Measurements from ENCODE around the gene KRTAP3-2.

GRCh38 chr17:41012326-41013120 lies 12.8 kb upstream of the KRTAP3-2 start:
- no peak for TF ChIP-seq CTCF (IDR thresholded peaks at IDR 0.05; ENCODE audit: low read length)
- TF ChIP-seq EZH2 (optimal IDR thresholded peaks at IDR 0.05; ENCODE audit: low read depth, low read length), result no peak
